Measurements from ENCODE around the gene TTC9C. TPM values are rescaled to one million over a fixed set of nuclear protein-coding genes. Genes with fewer than 3 reads are reported as not detected.

Gene TTC9C
- total RNA-seq, 1 experiment from 2014 or later, result 33.3 TPM

GRCh38 chr11:62709247-62710000, 18.9 kb upstream of the TTC9C start:
- Histone ChIP-seq H3K79me2 (ENCODE audit: insufficient read depth, low read length) (peaks cover 24% of the 10 kb centered on the region), H2AFZ (ENCODE audit: low read depth, low read length, poor library complexity, severe bottlenecking) (no peak overlapping the region), H3K27ac (ENCODE audit: low read depth, low read length) (no peak overlapping the region), H3K9me3 (ENCODE audit: control insufficient read depth in 1 of 2, insufficient read depth in 1 of 2, low read depth in 1 of 2, low read length in 2 of 2) (no peaks in the 10 kb centered on the region), H3K27me3 (ENCODE audit: insufficient read depth, low read length) (no peaks in the 10 kb centered on the region), H3K4me3 (replicated peaks in 1 of 2; ENCODE audit: low read depth in 1 of 2, low read length in 2 of 2) (no peak overlapping the region), H3K4me1 (ENCODE audit: control insufficient read depth in 1 of 2, insufficient read depth in 2 of 2, low read length in 2 of 2) (peaks cover 5 to 20% of the 10 kb centered on the region in 2 experiments), H3K9me2 (ENCODE audit: insufficient read depth) (no peaks in the 10 kb centered on the region), H3K9ac (ENCODE audit: low read length) (no peak overlapping the region), H3K4me2 (ENCODE audit: low read length) (no peak overlapping the region), H4K20me1 (ENCODE audit: insufficient read depth) (no peaks in the 10 kb centered on the region), H3K36me3 (ENCODE audit: control insufficient read depth in 1 of 2, insufficient read depth in 2 of 2, low read length in 2 of 2) (peaks cover 24 to 44% of the 10 kb centered on the region in 2 experiments)
- ChIA-PET CTCF (no interaction called here), RAD21 (ENCODE audit: low non-redundant PET in 1 of 2, low total read pairs in 2 of 2, uncharacterized antibody in 2 of 2, unreplicated experiment in 2 of 2) (no interaction called here), POLR2A (interaction anchor here (0.9 kb wide), 1 partner anchor 41 kb away, joined by 3 read pairs; no protein-coding TSS in a partner anchor)
- TF ChIP-seq ZBTB33 (IDR thresholded peaks at IDR 0.05; ENCODE audit: extremely low read depth, insufficient replicate concordance, low read length) (no peak), YY1 (IDR thresholded peaks at IDR 0.05; ENCODE audit: extremely low read depth, insufficient replicate concordance, low read depth, low read length) (peak; percentile 75)
- no peak for ATAC-seq
- no TSS peak for BruUV-seq (replicated peaks)
- no peak for DNase-seq (ENCODE audit: low read depth, low spot score)
- intact Hi-C loops (cut with micrococcal nuclease), result no loop called here

GRCh38 chr11:62710001-62710345, 18.3 kb upstream of the TTC9C start:
- H3K4me3 ChIP-seq (replicated peaks in 1 of 2; ENCODE audit: low read depth in 1 of 2, low read length in 2 of 2), result no peak overlapping the region
- H3K9me3 ChIP-seq (ENCODE audit: control insufficient read depth in 1 of 2, insufficient read depth in 1 of 2, low read depth in 1 of 2, low read length in 2 of 2), result no peaks in the 10 kb centered on the region
- intact Hi-C loops (cut with micrococcal nuclease), result no loop called here
- peaks cover 5 to 19% of the 10 kb centered on the region in 2 experiments for H3K4me1 ChIP-seq (ENCODE audit: control insufficient read depth in 1 of 2, insufficient read depth in 2 of 2, low read length in 2 of 2)
- no peaks in the 10 kb centered on the region for H3K27me3 ChIP-seq (ENCODE audit: insufficient read depth, low read length)
- RAD21 ChIA-PET (ENCODE audit: low non-redundant PET in 1 of 2, low total read pairs in 2 of 2, uncharacterized antibody in 2 of 2, unreplicated experiment in 2 of 2), result no interaction called here
- no peak overlapping the region for H3K4me2 ChIP-seq (ENCODE audit: low read length)
- TF ChIP-seq ELF1 (IDR thresholded peaks at IDR 0.05; ENCODE audit: borderline replicate concordance, low read depth), result no peak
- no peak for TF ChIP-seq RAD21 (IDR thresholded peaks at IDR 0.05; ENCODE audit: low read depth)
- TF ChIP-seq YY1 (IDR thresholded peaks at IDR 0.05; ENCODE audit: extremely low read depth, insufficient replicate concordance, low read depth, low read length), result no peak
- no peak for TF ChIP-seq JUND (IDR thresholded peaks at IDR 0.05)
- H2AFZ ChIP-seq (ENCODE audit: low read depth, low read length, poor library complexity, severe bottlenecking), result no peak overlapping the region
- H3K9me2 ChIP-seq (ENCODE audit: insufficient read depth), result no peaks in the 10 kb centered on the region
- no peak overlapping the region for H3K9ac ChIP-seq (ENCODE audit: low read length)
- H4K20me1 ChIP-seq (ENCODE audit: insufficient read depth), result no peaks in the 10 kb centered on the region
- DNase-seq (ENCODE audit: low read depth, low spot score), result no peak
- H3K79me2 ChIP-seq (ENCODE audit: insufficient read depth, low read length), result peaks cover 25% of the 10 kb centered on the region
- no peak for ATAC-seq
- CTCF ChIA-PET, result no interaction called here
- POLR2A ChIA-PET, result interaction anchor here (0.9 kb wide), 1 partner anchor 17 kb away, joined by 3 read pairs; the partner anchor contains the start of gene HNRNPUL2
- BruUV-seq (replicated peaks), result no TSS peak
- H3K36me3 ChIP-seq (ENCODE audit: control insufficient read depth in 1 of 2, insufficient read depth in 2 of 2, low read length in 2 of 2), result peaks cover 28 to 45% of the 10 kb centered on the region in 2 experiments
- no peak overlapping the region for H3K27ac ChIP-seq (ENCODE audit: low read depth, low read length)

All from HCT116 (cell line).